IMR-90 (cell line): ENCODE measurements around the gene TMEM131L. TPM values are rescaled to one million over a fixed set of nuclear protein-coding genes. Genes with fewer than 3 reads are reported as not detected.
A peak's percentile ranks its signal among the peaks of the same experiment; 100 is the strongest.

Experiments used
- ATAC-seq: fragments of 200-7000 bp; cut with Tn5 transposase; 2 replicates; pipeline ENCODE4 v1.9.1; 2020; ENCODE audit warnings: low read depth, mild to moderate bottlenecking, moderate library complexity
- BruUV-seq: library from RNA; stranded (reverse); fragments of 400-500 nt; replicated peaks from 2 replicates; lab custom pipeline; 2021; lab: Mats Ljungman, UMichigan
- CTCF ChIA-PET: fragments of 300-600 bp; formaldehyde crosslinking; extraction: SDS; loops from one replicate; lab custom pipeline; 2021; ENCODE audit warnings: antibody characterized with exemption; lab: Yijun Ruan, JAX
- POLR2A ChIA-PET: fragments of 300-600 bp; sonication (Branson Sonifier 250); formaldehyde crosslinking; loops from one replicate; lab custom pipeline; 2022; ENCODE audit warnings: antibody characterized with exemption; ENCODE audit not compliant: unreplicated experiment; lab: Charles Lee
- DNase-seq: peaks from one replicate; pipeline ENCODE4 v3.0.0; 2013
- H2AFZ ChIP-seq: replicated peaks from 2 replicates; pipeline ENCODE3; 2013; ENCODE audit warnings: low read length, mild to moderate bottlenecking; ENCODE audit not compliant: poor library complexity
- H2AK5ac ChIP-seq: 2 replicates; pipeline ENCODE4 v1.6.1; 2013; ENCODE audit warnings: low read depth, low read length, inconsistent platforms
- H2AK9ac ChIP-seq: replicated peaks from 2 replicates; pipeline ENCODE3; 2013; ENCODE audit warnings: mild to moderate bottlenecking, low read depth, low read length, moderate library complexity; ENCODE audit not compliant: poor library complexity
- H2BK120ac ChIP-seq: 2 replicates; pipeline ENCODE4 v1.6.1; 2013; ENCODE audit warnings: low read depth, low read length, inconsistent platforms
- H2BK15ac ChIP-seq: 3 replicates; pipeline ENCODE4 v1.6.1; 2013; ENCODE audit warnings: low read depth, low read length, inconsistent platforms
- H2BK20ac ChIP-seq: 2 replicates; pipeline ENCODE4 v1.6.1; 2013; ENCODE audit warnings: low read depth, mild to moderate bottlenecking, inconsistent platforms, low read length, moderate library complexity
- H2BK5ac ChIP-seq: 2 replicates; pipeline ENCODE4 v1.6.1; 2013; ENCODE audit warnings: mild to moderate bottlenecking, low read depth, low read length, inconsistent platforms; ENCODE audit not compliant: poor library complexity, severe bottlenecking
- H3K14ac ChIP-seq: replicated peaks from 2 replicates; pipeline ENCODE4 v1.6.1; 2013; ENCODE audit warnings: low read depth, low read length, inconsistent platforms
- H3K18ac ChIP-seq: 2 replicates; pipeline ENCODE4 v1.6.1; 2013; ENCODE audit warnings: low read depth, low read length, control low read depth
- H3K23ac ChIP-seq: 2 replicates; pipeline ENCODE4 v1.6.1; 2013; ENCODE audit warnings: low read depth, low read length, inconsistent platforms
- H3K27ac ChIP-seq: 2 replicates; pipeline ENCODE4 v1.5.1; 2013; ENCODE audit warnings: mild to moderate bottlenecking, control low read depth, low read length; ENCODE audit not compliant: insufficient read depth
- H3K27me3 ChIP-seq: 2 replicates; pipeline ENCODE4 v1.6.1; 2013; ENCODE audit warnings: low read length; ENCODE audit not compliant: control insufficient read depth, insufficient read depth
- H3K36me3 ChIP-seq: 2 replicates; pipeline ENCODE4 v1.6.1; 2013; ENCODE audit warnings: low read length, mixed read lengths; ENCODE audit not compliant: control insufficient read depth, insufficient read depth
- H3K4ac ChIP-seq: 2 replicates; pipeline ENCODE4 v1.6.1; 2013; ENCODE audit warnings: low read depth, low read length, inconsistent platforms
- H3K4me1 ChIP-seq: 2 replicates; pipeline ENCODE4 v1.6.1; 2013; ENCODE audit warnings: low read length, mixed read lengths; ENCODE audit not compliant: control insufficient read depth, insufficient read depth
- H3K4me2 ChIP-seq: 2 replicates; pipeline ENCODE4 v1.6.1; 2013; ENCODE audit warnings: low read depth, mild to moderate bottlenecking, control low read depth, low read length, moderate library complexity
- H3K4me3 ChIP-seq: 2 replicates; pipeline ENCODE4 v1.5.1; 2013; ENCODE audit warnings: low read depth, mild to moderate bottlenecking, control low read depth, low read length, moderate library complexity; ENCODE audit not compliant: insufficient read depth
- H3K56ac ChIP-seq: 2 replicates; pipeline ENCODE4 v1.6.1; 2013; ENCODE audit warnings: low read length, inconsistent platforms; ENCODE audit not compliant: insufficient read depth; ENCODE audit errors: extremely low read depth
- H3K79me1 ChIP-seq, 2 experiments: 2 replicates each; pipeline ENCODE4 v1.6.1; 2013; ENCODE audit warnings: low read length in 2 of 2, inconsistent platforms in 1 of 2, low read depth in 1 of 2
- H3K9ac ChIP-seq: 2 replicates; pipeline ENCODE4 v1.6.1; 2013; ENCODE audit warnings: low read depth, low read length, control low read depth
- H3K9me1 ChIP-seq: 2 replicates; pipeline ENCODE4 v1.6.1; 2013; ENCODE audit warnings: low read length, inconsistent platforms; ENCODE audit not compliant: insufficient read depth
- H3K9me3 ChIP-seq: 2 replicates; pipeline ENCODE4 v1.6.1; 2013; ENCODE audit warnings: low read length; ENCODE audit not compliant: control insufficient read depth, insufficient read depth
- H4K20me1 ChIP-seq: 2 replicates; pipeline ENCODE4 v1.6.1; 2013; ENCODE audit warnings: low read length, inconsistent platforms; ENCODE audit not compliant: insufficient read depth
- H4K5ac ChIP-seq: 2 replicates; pipeline ENCODE4 v1.6.1; 2013; ENCODE audit warnings: mild to moderate bottlenecking, low read depth, low read length, control low read depth
- H4K8ac ChIP-seq, 2 experiments: 2 replicates each; pipeline ENCODE4 v1.6.1; 2013; ENCODE audit warnings: low read depth in 2 of 2, low read length in 2 of 2, control low read depth in 1 of 2, inconsistent platforms in 1 of 2
- H4K91ac ChIP-seq: 2 replicates; pipeline ENCODE4 v1.6.1; 2013; ENCODE audit warnings: low read depth, low read length, inconsistent platforms; ENCODE audit not compliant: insufficient read depth
- MXI1 ChIP-seq: IDR thresholded peaks from 2 replicates; pipeline ENCODE4 v1.6.1; 2012; ENCODE audit warnings: low read depth, mild to moderate bottlenecking, low read length, moderate library complexity, borderline replicate concordance
- WGBS, 2 experiments: methylation state at CpG; one replicate each; pipeline versions ENCODE4 v1.1.5 to v1.1.7; 2013; ENCODE audit warnings: missing lambda C conversion rate in 2 of 2; ENCODE audit not compliant: insufficient read length in 1 of 2; ENCODE audit errors: extremely low coverage in 2 of 2; 5-methylcytosine and 5-hydroxymethylcytosine counted together
- dilution Hi-C: fragments of 300-500 bp; cut with HindIII; formaldehyde crosslinking; loops from one replicate; pipeline ENCODE4 v1.14.3; 2018; ENCODE audit warnings: low sequenced_read_pairs; ENCODE audit not compliant: unreplicated experiment
- in situ Hi-C: fragments of 300-500 bp; cut with MboI; formaldehyde crosslinking; loops from 3 replicates; pipeline ENCODE4 v1.14.3; 2019; ENCODE audit warnings: low sequenced_read_pairs, inconsistent platforms, mixed read lengths
- intact Hi-C: fragments of 100-400 bp; cut with micrococcal nuclease; formaldehyde crosslinking; loops from 2 replicates; pipeline ENCODE4 v1.10.0; 2022
- polyA plus RNA-seq, 3 experiments: library from polyadenylated mRNA; depleted of rRNA; stranded (reverse); fragments of >200 nt; gene quantifications; 2 replicates each; pipeline ENCODE4 v1.2.3, GENCODE V29; 2012; ENCODE audit warnings: low replicate concordance in 1 of 3
- total RNA-seq: library from RNA; depleted of rRNA; stranded (reverse); fragments of >200 nt; gene quantifications from 2 replicates; pipeline ENCODE4 v1.2.3, GENCODE V29; 2012
- TF ChIP-seq, protein P1 (sequence below): fragments of 150-350 bp; IDR thresholded peaks from 2 replicates; pipeline ENCODE4 v1.6.1; 2016; ENCODE audit warnings: low read depth, mild to moderate bottlenecking, low read length, moderate library complexity, borderline replicate concordance

The TMEM131L gene
- total and polyA plus RNA-seq, 2 of the 4 experiments (the other 2 are of a cell fraction) = 8.4 to 23.8 TPM

DNA sequence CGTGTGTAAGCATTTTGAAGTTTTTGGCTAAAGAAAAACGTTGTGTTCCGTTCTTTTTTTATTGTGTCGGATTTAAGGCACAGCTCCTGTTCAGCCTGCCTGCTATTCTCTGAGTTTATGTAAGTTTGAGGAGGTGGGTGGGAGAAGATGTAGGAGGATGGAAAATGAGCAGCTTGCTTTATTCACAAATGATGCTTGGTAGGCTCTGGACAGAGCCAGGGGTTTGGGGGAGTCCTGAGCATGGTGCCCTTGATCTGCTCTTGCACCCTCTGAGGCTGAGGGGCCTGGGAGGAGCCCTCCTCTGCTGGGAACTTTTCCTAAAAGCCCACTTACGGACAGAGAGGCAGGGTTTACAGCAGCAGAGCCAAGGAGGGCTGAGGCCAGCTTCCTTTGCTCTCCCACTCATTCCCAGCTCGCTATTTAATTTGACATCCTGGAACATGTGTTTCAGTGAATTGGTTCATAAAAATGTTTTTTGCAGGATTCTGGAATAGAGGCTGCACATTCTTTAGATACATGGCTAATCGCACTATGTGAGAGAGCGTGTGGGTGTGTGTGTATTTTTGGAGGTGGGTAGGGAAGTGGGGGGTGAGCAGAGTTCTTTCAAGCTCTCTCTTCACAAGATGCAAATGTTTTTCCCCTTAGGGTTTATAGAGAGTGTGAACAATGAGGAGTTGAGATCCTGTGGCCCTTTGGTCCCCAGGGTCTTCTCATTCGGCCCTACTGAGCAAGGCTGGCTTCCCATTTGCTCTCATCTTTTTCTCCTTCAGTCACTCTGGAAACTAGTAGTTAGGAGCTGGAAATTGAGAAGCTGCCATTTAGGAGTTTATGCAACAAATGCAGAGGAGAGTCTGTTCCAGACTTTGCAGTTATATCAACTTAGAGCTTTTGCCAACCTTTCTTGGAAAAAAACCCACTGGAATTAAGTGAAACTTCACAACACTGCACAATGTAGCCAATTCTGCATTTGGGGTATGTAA, 32.1 kb downstream of the TMEM131L start:
- no peaks in the 10 kb centered on the region for H3K36me3 ChIP-seq
- H3K9ac ChIP-seq = no peak overlapping the region; the same call in 1 of the 2 replicates
- peak overlapping the region; percentile 53 for H2BK5ac ChIP-seq
- no peak overlapping the region for H2AK9ac ChIP-seq
- DNase-seq = peak; percentile 86
- intact Hi-C loops = no loop called here
- BruUV-seq = no TSS peak
- H3K4ac ChIP-seq = peak overlapping the region; percentile 66
- H2BK20ac ChIP-seq = peak overlapping the region; percentile 58
- H3K4me3 ChIP-seq = no peak overlapping the region
- H3K18ac ChIP-seq = peak overlapping the region; percentile 49
- no peaks in the 10 kb centered on the region for H4K20me1 ChIP-seq
- H3K27ac ChIP-seq = peak overlapping the region; percentile 71
- H3K4me2 ChIP-seq = peak overlapping the region; percentile 62
- H3K27me3 ChIP-seq = no peaks in the 10 kb centered on the region
- H2AFZ ChIP-seq = peak overlapping the region; percentile 21
- peak; percentile 79 for ATAC-seq
- H3K4me1 ChIP-seq = peaks cover 23% of the 10 kb centered on the region
- ChIA-PET POLR2A (no interaction called here), CTCF (interaction anchor here (0.6 to 1.6 kb wide), 4 partner anchors 33 to 937 kb away, joined by 3 to 7 read pairs (median 4); no protein-coding TSS in a partner anchor)
- H3K9me3 ChIP-seq = no peaks in the 10 kb centered on the region
- in situ Hi-C loops = no loop called here
- no peak overlapping the region for H3K56ac ChIP-seq
- H3K23ac ChIP-seq = peak overlapping the region; percentile 51; the same call in 1 of the 2 replicates
- peaks cover 0 to 29% of the 10 kb centered on the region in 2 experiments; a peak in 2 of 4 replicates for H3K79me1 ChIP-seq
- H2AK5ac ChIP-seq = peak overlapping the region; percentile 10; the same call in 1 of the 2 replicates
- H4K8ac ChIP-seq = peak overlapping the region; percentile 3 to 39; a peak in 2 of 4 replicates
- peak overlapping the region; percentile 20; the same call in 1 of the 3 replicates for H2BK15ac ChIP-seq
- dilution Hi-C loops = no loop called here
- H3K9me1 ChIP-seq = peaks cover 23% of the 10 kb centered on the region; the same call in 1 of the 2 replicates
- 22% methylated on average over 4 of the region's 9 CpGs; no CpG with 5 or more reads in 1 of the 2 experiments for WGBS, 2 experiments
- H2BK120ac ChIP-seq = peak overlapping the region; percentile 67
- H4K91ac ChIP-seq = peak overlapping the region; percentile 43
- H4K5ac ChIP-seq = peak overlapping the region; percentile 37; the same call in 1 of the 2 replicates
- peak overlapping the region; percentile 63; the same call in 1 of the 2 replicates for H3K14ac ChIP-seq
- TF ChIP-seq, protein P1, sequence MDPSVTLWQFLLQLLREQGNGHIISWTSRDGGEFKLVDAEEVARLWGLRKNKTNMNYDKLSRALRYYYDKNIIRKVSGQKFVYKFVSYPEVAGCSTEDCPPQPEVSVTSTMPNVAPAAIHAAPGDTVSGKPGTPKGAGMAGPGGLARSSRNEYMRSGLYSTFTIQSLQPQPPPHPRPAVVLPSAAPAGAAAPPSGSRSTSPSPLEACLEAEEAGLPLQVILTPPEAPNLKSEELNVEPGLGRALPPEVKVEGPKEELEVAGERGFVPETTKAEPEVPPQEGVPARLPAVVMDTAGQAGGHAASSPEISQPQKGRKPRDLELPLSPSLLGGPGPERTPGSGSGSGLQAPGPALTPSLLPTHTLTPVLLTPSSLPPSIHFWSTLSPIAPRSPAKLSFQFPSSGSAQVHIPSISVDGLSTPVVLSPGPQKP = no peak
- 0 out of 2 replicates have a peak, but pooled peaks have one; percentile 51 for TF ChIP-seq MXI1
